PC-3 (cell line): ENCODE measurements around the gene PRKACB. TPM values are rescaled to one million over a fixed set of nuclear protein-coding genes. Genes with fewer than 3 reads are reported as not detected.
A peak's percentile ranks its signal among the peaks of the same experiment; 100 is the strongest.

ENCODE experiments used
- ATAC-seq: fragments of 200-7000 bp; cut with Tn5 transposase; 2 replicates; pipeline ENCODE4 v1.9.1; 2020; ENCODE audit warnings: mild to moderate bottlenecking, moderate library complexity
- BruUV-seq: library from RNA; stranded (reverse); fragments of 400-500 nt; replicated peaks from 2 replicates; lab custom pipeline; 2021; lab: Mats Ljungman, UMichigan
- CTCF ChIA-PET: fragments of 300-600 bp; sonication (Branson Sonifier 250); formaldehyde crosslinking; loops from one replicate; lab custom pipeline; 2022; ENCODE audit warnings: antibody characterized with exemption; lab: Charles Lee
- POLR2A ChIA-PET: fragments of 300-600 bp; sonication (Branson Sonifier 250); formaldehyde crosslinking; loops from one replicate; lab custom pipeline; 2022; ENCODE audit warnings: antibody characterized with exemption; ENCODE audit not compliant: unreplicated experiment; lab: Charles Lee
- DNase-seq: peaks from one replicate; pipeline ENCODE4 v3.0.0-alpha.2; 2015
- H2AFZ ChIP-seq: fragments of 300-600 bp; sonication (generic); 2 replicates; pipeline ENCODE4 v1.6.0; 2016; ENCODE audit warnings: antibody characterized with exemption, low read length
- H3F3A ChIP-seq: fragments of 300-600 bp; sonication (generic); one replicate; pipeline ENCODE4 v1.6.0; 2017; ENCODE audit warnings: antibody characterized with exemption, low read length, control low read depth, mild to moderate bottlenecking; ENCODE audit not compliant: unreplicated experiment
- H3K27ac ChIP-seq: fragments of 300-600 bp; sonication (generic); 2 replicates; pipeline ENCODE4 v1.5.1; 2016; ENCODE audit warnings: mild to moderate bottlenecking, low read length
- H3K27me3 ChIP-seq: fragments of 300-600 bp; sonication (generic); 2 replicates; pipeline ENCODE4 v1.6.1; 2016; ENCODE audit warnings: low read length, mixed read lengths
- H3K36me3 ChIP-seq: fragments of 300-600 bp; sonication (generic); 2 replicates; pipeline ENCODE4 v1.6.1; 2016; ENCODE audit warnings: low read depth, mixed run types, low read length, mixed read lengths
- H3K4me1 ChIP-seq: fragments of 300-600 bp; sonication (generic); 2 replicates; pipeline ENCODE4 v1.5.1; 2016; ENCODE audit warnings: low read length; ENCODE audit not compliant: insufficient read depth
- H3K4me2 ChIP-seq: fragments of 300-600 bp; sonication (generic); 2 replicates; pipeline ENCODE4 v1.6.0; 2016; ENCODE audit warnings: low read length
- H3K4me3 ChIP-seq: fragments of 300-600 bp; sonication (generic); 2 replicates; pipeline ENCODE4 v1.5.1; 2016; ENCODE audit warnings: mild to moderate bottlenecking, low read length, mixed read lengths
- H3K79me2 ChIP-seq: fragments of 300-600 bp; sonication (generic); 2 replicates; pipeline ENCODE4 v1.6.1; 2017; ENCODE audit warnings: low read length, mixed read lengths
- H3K9ac ChIP-seq: fragments of 300-600 bp; sonication (generic); 2 replicates; pipeline ENCODE4 v1.6.0; 2016; ENCODE audit warnings: mild to moderate bottlenecking, low read length
- H3K9me2 ChIP-seq: fragments of 300-600 bp; sonication (generic); replicated peaks from 2 replicates; pipeline ENCODE4 v1.6.1; 2016; ENCODE audit warnings: mixed run types, low read length, mixed read lengths
- H3K9me3 ChIP-seq: fragments of 300-600 bp; sonication (generic); 2 replicates; pipeline ENCODE4 v1.6.1; 2016; ENCODE audit warnings: low read length, mixed read lengths
- H4K20me1 ChIP-seq: fragments of 300-600 bp; sonication (generic); 2 replicates; pipeline ENCODE4 v1.6.1; 2016; ENCODE audit warnings: low read length, mixed read lengths
- CTCF ChIP-seq: fragments of 300-600 bp; sonication (generic); conservative IDR thresholded peaks from 2 replicates; pipeline ENCODE4 v1.5.1; 2017; ENCODE audit warnings: antibody characterized with exemption, low read depth, mild to moderate bottlenecking, low read length
- EZH2 ChIP-seq: fragments of 300-600 bp; sonication (generic); IDR thresholded peaks from one replicate; pipeline ENCODE4 v1.6.1; 2017; ENCODE audit warnings: antibody characterized with exemption, mild to moderate bottlenecking, low read length; ENCODE audit not compliant: unreplicated experiment
- EZH2phosphoT487 ChIP-seq: fragments of 300-600 bp; sonication (generic); IDR thresholded peaks from 2 replicates; pipeline ENCODE4 v1.6.1; 2018; ENCODE audit warnings: mild to moderate bottlenecking, antibody characterized with exemption, low read length, borderline replicate concordance
- intact Hi-C: fragments of 100-400 bp; cut with micrococcal nuclease; formaldehyde crosslinking; loops from 2 replicates; pipeline ENCODE4 v1.9.0; 2023
- total RNA-seq: library from RNA; depleted of rRNA; stranded (reverse); fragments of >200 nt; gene quantifications from 2 replicates; pipeline ENCODE4 v1.2.3, GENCODE V29; 2014

The PRKACB gene
- total RNA-seq, 1 experiment from 2014 or later = 7.8 TPM

- CTCF ChIA-PET = no interaction called here
- no peaks in the 10 kb centered on the region for H3K9me3 ChIP-seq
- no peaks in the 10 kb centered on the region for H4K20me1 ChIP-seq
- ATAC-seq (peak; percentile 93), DNase-seq (peak; percentile 74)
- H3K27me3 ChIP-seq = no peaks in the 10 kb centered on the region
- H3K4me1 ChIP-seq = peaks cover 23% of the 10 kb centered on the region
- no TSS peak for BruUV-seq
- H3K4me3 ChIP-seq = no peak overlapping the region
- TF ChIP-seq EZH2 (no peak), CTCF (no peak), EZH2phosphoT487 (no peak)
- no peaks in the 10 kb centered on the region for H3K79me2 ChIP-seq
- no peaks in the 10 kb centered on the region for H3F3A ChIP-seq
- peak overlapping the region; percentile 78 for H2AFZ ChIP-seq
- H3K4me2 ChIP-seq = peak overlapping the region; percentile 61
- H3K9ac ChIP-seq = peak overlapping the region; percentile 41
- H3K9me2 ChIP-seq = no peaks in the 10 kb centered on the region
- no peaks in the 10 kb centered on the region for H3K36me3 ChIP-seq
- POLR2A ChIA-PET = no interaction called here
- peak overlapping the region; percentile 79 for H3K27ac ChIP-seq
- intact Hi-C loops = loop anchor here (1.0 to 5.0 kb wide), 3 partner anchors 18 to 160 kb away; no protein-coding TSS in a partner anchor
These were observed 128.3 kb downstream of the PRKACB start for GRCh38 chr1:84272401-84272800.

GRCh38 chr1:84277343-84278059 is 133.4 kb downstream of the PRKACB start:
- CTCF ChIA-PET = no interaction called here
- no peak overlapping the region for H3K9ac ChIP-seq
- intact Hi-C loops = no loop called here

More at GRCh38 chr1:84277343-84278059, 133.4 kb downstream of the PRKACB start:
- POLR2A ChIA-PET = no interaction called here
- DNase-seq (no peak), ATAC-seq (no peak)
- TF ChIP-seq CTCF (no peak), EZH2phosphoT487 (no peak), EZH2 (no peak)
- Histone ChIP-seq H3K4me3 (no peak overlapping the region), H3K27me3 (no peaks in the 10 kb centered on the region), H3K79me2 (no peaks in the 10 kb centered on the region), H3K4me1 (peaks cover 6% of the 10 kb centered on the region; the same call in 1 of the 2 replicates), H3F3A (no peaks in the 10 kb centered on the region), H3K9me3 (no peaks in the 10 kb centered on the region), H3K27ac (no peak overlapping the region), H3K4me2 (no peak overlapping the region), H4K20me1 (no peaks in the 10 kb centered on the region), H2AFZ (no peak overlapping the region), H3K9me2 (no peaks in the 10 kb centered on the region), H3K36me3 (no peaks in the 10 kb centered on the region)
- no TSS peak for BruUV-seq
